Fibroblast of the aortic adventitia (primary cell): ENCODE results near the gene CRHR1. TPM values are rescaled to one million over a fixed set of nuclear protein-coding genes. Genes with fewer than 3 reads are reported as not detected.

Source experiments
- DNase-seq: peaks from one replicate; pipeline ENCODE4 v3.0.0-alpha.2; 2010; ENCODE audit warnings: low read depth
- H3K4me3 ChIP-seq: 2 replicates; pipeline ENCODE4 v1.5.1; 2011; ENCODE audit warnings: low read depth, mild to moderate bottlenecking, control low read depth, low read length, moderate library complexity
- CTCF ChIP-seq: IDR thresholded peaks from 2 replicates; pipeline ENCODE4 v1.5.1; 2011; ENCODE audit warnings: mild to moderate bottlenecking, low read length, control low read depth, inconsistent platforms; ENCODE audit not compliant: insufficient read depth
- total RNA-seq: library from RNA; depleted of rRNA; stranded (reverse); fragments of >200 nt; gene quantifications from 2 replicates; pipeline ENCODE4 v1.2.3, GENCODE V29; 2012; ENCODE audit warnings: low replicate concordance

The CRHR1 gene
- total RNA-seq, 1 donor = not detected

- DNase-seq = no peak
- no peak for TF ChIP-seq CTCF
- H3K4me3 ChIP-seq = no peak overlapping the region
These were observed 16.1 kb upstream of the CRHR1 start for GRCh38 chr17:45768000-45768399.

- DNase-seq = no peak
- TF ChIP-seq CTCF = no peak
- no peak overlapping the region for H3K4me3 ChIP-seq
These were observed 13.4 kb upstream of the CRHR1 start for GRCh38 chr17:45770632-45771270.

- H3K4me3 ChIP-seq = no peak overlapping the region
- no peak for DNase-seq
- TF ChIP-seq CTCF = no peak
These were observed 12.7 kb upstream of the CRHR1 start for GRCh38 chr17:45771271-45771959.

- TF ChIP-seq CTCF = no peak
These were observed 9.0 kb upstream of the CRHR1 start for GRCh38 chr17:45775148-45775547.

GRCh38 chr17:45775576-45776011 is 8.5 kb upstream of the CRHR1 start:
- TF ChIP-seq CTCF = no peak
- no peak overlapping the region for H3K4me3 ChIP-seq
- DNase-seq = no peak

More at GRCh38 chr17:45775148-45775547, 9.0 kb upstream of the CRHR1 start:
- H3K4me3 ChIP-seq = no peak overlapping the region
- no peak for DNase-seq

GRCh38 chr17:45776896-45777295 is 7.2 kb upstream of the CRHR1 start:
- DNase-seq = no peak
- TF ChIP-seq CTCF = no peak
- no peak overlapping the region for H3K4me3 ChIP-seq

- DNase-seq = no peak
- TF ChIP-seq CTCF = no peak
- H3K4me3 ChIP-seq = no peak overlapping the region
These were observed 6.7 kb upstream of the CRHR1 start for GRCh38 chr17:45777388-45777787.
